Stimulated activated naive B cell treated with anti-CD40 and anti-IgM and Interleukin-4, amounts not matched to agents 10 μg/mL and 1 μg/mL and 100 μg/mL, for 72 hours (primary cell): Measurements from ENCODE around the gene NBEAL2.
A peak's percentile ranks its signal among the peaks of the same experiment; 100 is the strongest.

Source experiments
- ATAC-seq, 2 donors: fragments of 150-1000 bp; cut with Tn5 transposase; replicated peaks; 2 replicates each; pipeline ENCODE4 v1.10.0; 2021; ENCODE audit warnings: moderate library complexity in 1 of 2
- DNase-seq: peaks from one replicate; pipeline ENCODE4 v3.0.0; 2021
- H3K27ac Mint-ChIP-seq: one replicate; pipeline ENCODE4 v1.8.0; 2022; ENCODE audit warnings: mild to moderate bottlenecking, mixed read lengths
- H3K27me3 Mint-ChIP-seq, 2 donors: one replicate each; pipeline ENCODE4 v1.8.0; 2022; ENCODE audit warnings: mixed read lengths in 2 of 2
- H3K36me3 Mint-ChIP-seq, 2 donors: one replicate each; pipeline ENCODE4 v1.8.0; 2022; ENCODE audit warnings: mixed read lengths in 2 of 2, mild to moderate bottlenecking in 1 of 2
- H3K4me1 Mint-ChIP-seq, 2 donors: one replicate each; pipeline ENCODE4 v1.8.0; 2022; ENCODE audit warnings: mixed read lengths in 2 of 2, mild to moderate bottlenecking in 1 of 2
- H3K4me3 Mint-ChIP-seq, 2 donors: one replicate each; pipeline ENCODE4 v1.8.0; 2022; ENCODE audit warnings: mild to moderate bottlenecking in 2 of 2, mixed read lengths in 2 of 2, moderate library complexity in 1 of 2
- H3K9me3 Mint-ChIP-seq, 2 donors: one replicate each; pipeline ENCODE4 v1.8.0; 2022; ENCODE audit warnings: mixed read lengths in 2 of 2, mild to moderate bottlenecking in 1 of 2

The NBEAL2 gene

DNA sequence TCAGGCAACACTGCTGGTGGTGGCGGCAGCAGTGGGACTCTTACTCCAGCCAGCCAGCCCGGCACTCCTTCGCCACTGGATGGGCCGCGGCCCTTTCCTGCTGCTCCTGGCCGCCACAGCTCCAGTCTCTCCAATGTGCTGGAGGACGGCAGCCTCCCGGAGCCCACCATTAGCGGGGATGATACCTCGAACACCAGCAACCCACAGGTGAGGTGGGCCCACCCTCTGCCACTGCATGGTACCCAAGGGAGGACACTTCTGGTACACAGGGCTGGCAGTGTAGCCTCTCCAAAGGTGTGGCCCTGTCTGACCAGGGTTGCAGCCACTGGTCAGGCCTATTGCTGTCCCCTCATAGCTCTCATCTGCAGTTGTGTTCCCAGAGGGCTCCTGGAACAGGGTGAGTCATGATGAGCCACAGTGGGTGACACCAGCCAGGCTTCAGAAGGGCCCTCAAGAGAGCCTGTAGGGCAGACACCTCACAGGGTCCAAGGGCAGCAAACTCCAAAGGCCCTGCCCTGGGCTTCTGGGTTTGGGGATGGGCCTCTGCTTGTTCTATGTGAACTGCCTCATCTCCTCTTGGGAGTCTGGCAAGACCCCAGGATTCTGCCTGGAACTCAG, 20.8 kb downstream of the NBEAL2 start:
- H3K27me3 Mint-ChIP-seq, result no peaks in the 10 kb centered on the region
- H3K4me1 Mint-ChIP-seq, result peaks cover 13 to 29% of the 10 kb centered on the region in 2 donors
- no peak overlapping the region for H3K27ac Mint-ChIP-seq
- no peak for DNase-seq
- H3K4me3 Mint-ChIP-seq, result no peak overlapping the region
- H3K9me3 Mint-ChIP-seq, result no peaks in the 10 kb centered on the region
- no peak for ATAC-seq
- peaks cover 40 to 68% of the 10 kb centered on the region in 2 donors for H3K36me3 Mint-ChIP-seq

GRCh38 chr3:47000922-47001730, 21.7 kb downstream of the NBEAL2 start:
- Mint-ChIP-seq H3K4me3 (no peak overlapping the region), H3K27me3 (no peaks in the 10 kb centered on the region), H3K27ac (no peak overlapping the region), H3K36me3 (peaks cover 46 to 71% of the 10 kb centered on the region in 2 donors), H3K9me3 (no peaks in the 10 kb centered on the region), H3K4me1 (peaks cover 13 to 29% of the 10 kb centered on the region in 2 donors)
- ATAC-seq (no peak), DNase-seq (no peak)

- DNase-seq, result no peak
- Mint-ChIP-seq H3K4me3 (no peak overlapping the region), H3K27ac (no peak overlapping the region), H3K27me3 (no peaks in the 10 kb centered on the region), H3K36me3 (peaks cover 52 to 76% of the 10 kb centered on the region in 2 donors), H3K9me3 (no peaks in the 10 kb centered on the region), H3K4me1 (peaks cover 13 to 24% of the 10 kb centered on the region in 2 donors)
- ATAC-seq, result no peak
Measured at GRCh38 chr3:47001731-47002170, 22.3 kb downstream of the NBEAL2 start.

GRCh38 chr3:47002171-47003055, 22.9 kb downstream of the NBEAL2 start:
- DNase-seq, result no peak
- Mint-ChIP-seq H3K9me3 (no peaks in the 10 kb centered on the region), H3K4me3 (no peak overlapping the region), H3K27me3 (no peaks in the 10 kb centered on the region), H3K4me1 (peaks cover 8 to 17% of the 10 kb centered on the region in 2 donors), H3K27ac (no peak overlapping the region), H3K36me3 (peaks cover 54 to 76% of the 10 kb centered on the region in 2 donors)
- ATAC-seq, result no peak

DNA sequence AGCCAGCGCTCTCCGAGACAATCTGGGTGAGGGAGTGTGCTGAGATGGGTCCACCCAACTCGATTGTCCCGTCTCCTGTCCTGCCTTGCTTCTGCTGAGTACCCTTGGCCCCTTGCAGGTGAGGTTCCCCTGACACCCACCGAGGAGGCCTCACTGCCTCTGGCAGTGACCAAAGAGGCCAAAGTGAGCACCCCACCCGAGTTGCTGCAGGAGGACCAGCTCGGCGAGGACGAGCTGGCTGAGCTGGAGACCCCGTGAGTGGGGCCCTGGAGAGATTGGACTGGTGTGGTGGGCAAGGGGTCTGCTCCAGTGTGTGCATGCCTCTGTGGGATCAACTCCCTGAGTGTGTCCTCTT, 23.6 kb downstream of the NBEAL2 start:
- DNase-seq (no peak), ATAC-seq (no peak)
- Mint-ChIP-seq H3K4me3 (no peak overlapping the region), H3K27me3 (no peaks in the 10 kb centered on the region), H3K27ac (no peak overlapping the region), H3K9me3 (no peaks in the 10 kb centered on the region), H3K36me3 (peaks cover 52 to 73% of the 10 kb centered on the region in 2 donors), H3K4me1 (peaks cover 6 to 14% of the 10 kb centered on the region in 2 donors)

DNA sequence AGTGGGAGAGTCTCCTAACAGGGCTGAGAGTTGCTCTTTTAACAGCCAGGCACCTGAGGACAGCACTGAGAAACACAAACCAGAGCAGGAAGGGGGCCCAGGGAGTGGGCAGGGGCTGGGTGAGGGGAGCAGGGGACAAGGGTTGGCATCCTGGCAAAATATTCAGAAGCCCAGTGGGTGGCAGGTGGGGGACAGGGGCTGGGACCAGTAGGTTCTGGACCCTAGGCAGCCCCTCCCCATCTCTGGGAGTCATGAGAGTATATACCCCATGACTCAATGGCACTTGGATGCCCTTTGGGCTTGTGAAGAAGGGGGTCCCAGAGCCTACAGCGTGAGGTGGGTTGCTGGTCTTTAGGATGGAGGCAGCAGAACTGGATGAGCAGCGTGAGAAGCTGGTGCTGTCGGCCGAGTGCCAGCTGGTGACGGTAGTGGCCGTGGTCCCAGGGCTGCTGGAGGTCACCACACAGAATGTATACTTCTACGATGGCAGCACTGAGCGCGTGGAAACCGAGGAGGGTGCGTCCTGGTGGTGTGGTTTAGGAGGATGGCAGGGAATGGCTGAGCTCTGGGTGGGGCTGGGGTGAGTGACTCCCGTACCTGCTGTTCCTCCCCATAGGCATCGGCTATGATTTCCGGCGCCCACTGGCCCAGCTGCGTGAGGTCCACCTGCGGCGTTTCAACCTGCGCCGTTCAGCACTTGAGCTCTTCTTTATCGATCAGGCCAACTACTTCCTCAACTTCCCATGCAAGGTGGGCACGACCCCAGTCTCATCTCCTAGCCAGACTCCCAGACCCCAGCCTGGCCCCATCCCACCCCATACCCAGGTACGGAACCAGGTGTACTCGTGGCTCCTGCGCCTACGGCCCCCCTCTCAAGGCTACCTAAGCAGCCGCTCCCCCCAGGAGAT, 24.2 kb downstream of the NBEAL2 start:
- ATAC-seq, result no peak
- DNase-seq, result no peak
- Mint-ChIP-seq H3K27me3 (no peaks in the 10 kb centered on the region), H3K4me3 (no peak overlapping the region), H3K27ac (no peak overlapping the region), H3K36me3 (peaks cover 49 to 66% of the 10 kb centered on the region in 2 donors), H3K9me3 (no peaks in the 10 kb centered on the region), H3K4me1 (peaks cover 0 to 7% of the 10 kb centered on the region in 2 donors)

DNA sequence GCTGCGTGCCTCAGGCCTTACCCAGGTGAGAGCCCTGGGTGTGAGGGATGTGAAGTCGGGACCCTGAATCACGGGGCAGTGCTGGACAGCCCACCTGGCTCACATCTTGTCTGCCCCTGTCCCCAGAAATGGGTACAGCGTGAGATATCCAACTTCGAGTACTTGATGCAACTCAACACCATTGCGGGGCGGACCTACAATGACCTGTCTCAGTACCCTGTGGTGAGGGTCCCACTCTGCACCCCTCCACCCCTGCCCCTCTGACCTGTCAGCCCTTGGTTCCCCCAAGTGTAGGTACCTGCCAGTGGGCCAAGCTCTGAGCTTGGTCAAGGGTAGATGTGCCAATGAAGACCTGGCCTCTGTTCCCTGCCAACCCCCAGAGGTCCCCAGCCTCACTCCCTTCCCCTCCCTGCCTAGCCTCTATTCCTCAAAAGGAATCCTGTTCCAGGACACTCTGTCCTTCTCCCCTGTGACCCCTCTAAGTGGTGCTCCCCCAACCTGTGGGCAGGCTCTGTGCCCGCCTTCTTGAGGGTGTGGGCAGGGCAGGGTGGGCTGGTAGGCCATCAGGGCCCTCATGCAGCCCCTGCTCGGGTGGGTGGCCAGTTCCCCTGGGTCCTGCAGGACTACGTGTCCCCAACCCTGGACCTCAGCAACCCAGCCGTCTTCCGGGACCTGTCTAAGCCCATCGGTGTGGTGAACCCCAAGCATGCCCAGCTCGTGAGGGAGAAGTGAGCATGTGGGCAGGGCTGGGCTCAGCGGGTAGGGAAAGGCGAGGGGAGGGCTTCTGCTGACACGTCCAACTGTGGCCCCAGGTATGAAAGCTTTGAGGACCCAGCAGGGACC, 25.1 kb downstream of the NBEAL2 start:
- H3K4me1 Mint-ChIP-seq, result peaks cover under 1 to 10% of the 10 kb centered on the region in 2 donors
- no peak for ATAC-seq
- no peak overlapping the region for H3K27ac Mint-ChIP-seq
- no peaks in the 10 kb centered on the region for H3K27me3 Mint-ChIP-seq
- DNase-seq, result no peak
- H3K9me3 Mint-ChIP-seq, result no peaks in the 10 kb centered on the region
- peaks cover 50 to 66% of the 10 kb centered on the region in 2 donors for H3K36me3 Mint-ChIP-seq
- H3K4me3 Mint-ChIP-seq, result no peak overlapping the region

- H3K9me3 Mint-ChIP-seq, result no peaks in the 10 kb centered on the region
- H3K36me3 Mint-ChIP-seq, result peaks cover 47 to 65% of the 10 kb centered on the region in 2 donors
- no peak overlapping the region for H3K4me3 Mint-ChIP-seq
- ATAC-seq, result no peak
- peaks cover 6 to 9% of the 10 kb centered on the region in 2 donors for H3K4me1 Mint-ChIP-seq
- peak overlapping the region; percentile 31 for H3K27ac Mint-ChIP-seq
- no peaks in the 10 kb centered on the region for H3K27me3 Mint-ChIP-seq
- DNase-seq, result no peak
Measured at GRCh38 chr3:47005212-47006144, 26.0 kb downstream of the NBEAL2 start.

DNA sequence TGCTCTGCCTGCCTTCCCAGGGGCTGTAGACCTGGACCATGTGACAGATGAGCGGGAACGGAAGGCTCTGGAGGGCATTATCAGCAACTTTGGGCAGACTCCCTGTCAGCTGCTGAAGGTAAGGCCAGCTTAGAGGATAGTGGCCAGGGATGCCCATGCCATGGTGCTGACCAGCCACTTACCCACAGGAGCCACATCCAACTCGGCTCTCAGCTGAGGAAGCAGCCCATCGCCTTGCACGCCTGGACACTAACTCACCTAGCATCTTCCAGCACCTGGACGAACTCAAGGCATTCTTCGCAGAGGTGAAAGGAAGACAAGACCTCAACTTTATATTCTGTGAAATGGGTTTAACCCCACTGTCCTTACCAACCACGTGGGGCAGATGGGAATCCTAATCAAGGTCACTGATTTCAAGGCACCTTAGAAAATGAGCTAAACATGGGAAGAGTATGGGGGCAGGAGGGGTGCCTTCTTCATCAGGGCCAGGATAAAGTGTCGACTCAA, 26.7 kb downstream of the NBEAL2 start:
- Mint-ChIP-seq H3K4me1 (peaks cover 6 to 9% of the 10 kb centered on the region in 2 donors), H3K36me3 (peaks cover 45 to 64% of the 10 kb centered on the region in 2 donors), H3K4me3 (no peak overlapping the region), H3K9me3 (no peaks in the 10 kb centered on the region), H3K27me3 (no peaks in the 10 kb centered on the region), H3K27ac (no peak overlapping the region)
- no peak for DNase-seq
- ATAC-seq, result no peak

DNA sequence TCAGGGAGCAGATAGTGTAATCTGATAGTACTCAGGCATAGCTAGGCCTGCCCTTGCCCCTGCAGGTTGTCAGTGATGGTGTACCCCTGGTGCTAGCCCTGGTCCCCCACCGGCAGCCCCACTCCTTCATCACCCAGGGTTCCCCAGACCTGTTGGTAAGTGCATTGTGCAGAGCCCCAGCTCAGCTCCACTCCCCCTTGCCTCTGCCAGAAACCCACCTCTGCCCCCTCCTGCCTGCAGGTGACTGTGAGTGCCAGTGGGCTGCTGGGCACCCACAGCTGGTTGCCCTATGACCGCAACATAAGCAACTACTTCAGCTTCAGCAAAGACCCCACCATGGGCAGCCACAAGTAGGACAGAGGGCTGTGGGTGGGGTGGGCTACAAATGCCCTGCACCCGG, 27.5 kb downstream of the NBEAL2 start:
- Mint-ChIP-seq H3K36me3 (peaks cover 45 to 60% of the 10 kb centered on the region in 2 donors), H3K9me3 (no peaks in the 10 kb centered on the region), H3K27me3 (no peaks in the 10 kb centered on the region), H3K4me3 (no peak overlapping the region), H3K4me1 (peaks cover 6 to 9% of the 10 kb centered on the region in 2 donors), H3K27ac (peak overlapping the region; percentile 31)
- no peak for DNase-seq
- no peak for ATAC-seq

GRCh38 chr3:47007482-47008233, 28.2 kb downstream of the NBEAL2 start:
- no peak overlapping the region for H3K27ac Mint-ChIP-seq
- ATAC-seq, result no peak
- no peak overlapping the region for H3K4me3 Mint-ChIP-seq
- peaks cover 43 to 58% of the 10 kb centered on the region in 2 donors for H3K36me3 Mint-ChIP-seq
- peaks cover 6 to 9% of the 10 kb centered on the region in 2 donors for H3K4me1 Mint-ChIP-seq
- H3K9me3 Mint-ChIP-seq, result no peaks in the 10 kb centered on the region
- H3K27me3 Mint-ChIP-seq, result no peaks in the 10 kb centered on the region
- DNase-seq, result no peak
